H1 (cell line): Measurements from ENCODE around the gene CLCN5. TPM values are rescaled to one million over a fixed set of nuclear protein-coding genes. Genes with fewer than 3 reads are reported as not detected.

Experiments used
- CTCF ChIA-PET: fragments of 300-600 bp; sonication (Branson Sonifier 250); formaldehyde crosslinking; loops from one replicate; lab custom pipeline; 2021; ENCODE audit not compliant: partially characterized antibody; lab: Charles Lee
- POLR2A ChIA-PET: fragments of 300-600 bp; sonication (Branson Sonifier 250); formaldehyde crosslinking; loops from one replicate; lab custom pipeline; 2021; ENCODE audit warnings: inconsistent platforms; ENCODE audit not compliant: partially characterized antibody; lab: Charles Lee
- DNase-seq, 2 experiments: peaks; one replicate each; pipeline versions ENCODE4 v3.0.0 to v3.0.0-alpha.2; 2010 to 2022; ENCODE audit warnings: low spot score in 2 of 2, low read depth in 1 of 2, mixed read lengths in 1 of 2
- FAIRE-seq: peaks from 2 replicates; lab custom pipeline; 2011; peaks lifted over from hg19 to GRCh38; lab: Jason Lieb, UNC
- H2AFZ ChIP-seq: 2 replicates; pipeline ENCODE4 v1.8.1; 2012; ENCODE audit warnings: low read length, inconsistent platforms
- H2AK5ac ChIP-seq: 2 replicates; pipeline ENCODE4 v1.6.1; 2013; ENCODE audit warnings: low read depth, low read length
- H2BK120ac ChIP-seq: replicated peaks from 2 replicates; pipeline ENCODE3; 2013; ENCODE audit warnings: low read depth, low read length, inconsistent platforms
- H2BK12ac ChIP-seq: 2 replicates; pipeline ENCODE4 v1.6.1; 2013; ENCODE audit warnings: low read depth, low read length
- H2BK15ac ChIP-seq: 2 replicates; pipeline ENCODE4 v1.6.1; 2013; ENCODE audit warnings: low read length
- H2BK20ac ChIP-seq: 2 replicates; pipeline ENCODE4 v1.6.1; 2013; ENCODE audit warnings: low read length
- H2BK5ac ChIP-seq: 2 replicates; pipeline ENCODE4 v1.6.1; 2013; ENCODE audit warnings: low read depth, low read length
- H3K14ac ChIP-seq: 2 replicates; pipeline ENCODE4 v1.6.1; 2013; ENCODE audit warnings: inconsistent platforms; ENCODE audit not compliant: insufficient read length
- H3K18ac ChIP-seq: 2 replicates; pipeline ENCODE4 v1.6.1; 2013; ENCODE audit warnings: low read length; ENCODE audit errors: extremely low read depth
- H3K23ac ChIP-seq: 2 replicates; pipeline ENCODE4 v1.6.1; 2013; ENCODE audit warnings: inconsistent platforms; ENCODE audit not compliant: insufficient read length
- H3K23me2 ChIP-seq: 2 replicates; pipeline ENCODE4 v1.6.1; 2013; ENCODE audit warnings: low read depth, low read length
- H3K27ac ChIP-seq: 2 replicates; pipeline ENCODE4 v1.6.1; 2011; ENCODE audit warnings: low read depth, low read length, inconsistent platforms
- H3K27me3 ChIP-seq, 4 experiments: replicated peaks in 1 of 4; 1 replicate in 1 of 4; 2 replicates in 3 of 4; pipeline versions ENCODE4 v1.6.1 to v1.8.1; 2011 to 2013; ENCODE audit warnings: low read length in 3 of 4, mild to moderate bottlenecking in 3 of 4, inconsistent platforms in 2 of 4, mixed read lengths in 2 of 4, moderate library complexity in 1 of 4; ENCODE audit not compliant: control insufficient read depth in 3 of 4, insufficient read depth in 3 of 4; ENCODE audit errors: extremely low read depth in 1 of 4
- H3K36me3 ChIP-seq, 4 experiments: 2 replicates each; pipeline versions ENCODE4 v1.6.1 to v1.8.1; 2011 to 2013; ENCODE audit warnings: mild to moderate bottlenecking in 4 of 4, low read length in 3 of 4, moderate library complexity in 2 of 4, control low read depth in 1 of 4, inconsistent platforms in 1 of 4; ENCODE audit not compliant: insufficient read depth in 4 of 4, control insufficient read depth in 2 of 4
- H3K4ac ChIP-seq: replicated peaks from 2 replicates; pipeline ENCODE3; 2013; ENCODE audit warnings: low read length, low read depth, mixed read lengths, inconsistent platforms; ENCODE audit not compliant: insufficient read length
- H3K4me1 ChIP-seq, 4 experiments: replicated peaks in 1 of 4; 1 replicate in 1 of 4; 2 replicates in 3 of 4; pipeline versions ENCODE4 v1.6.1 to v1.8.1; 2011 to 2013; ENCODE audit warnings: low read length in 3 of 4, inconsistent platforms in 2 of 4, mixed read lengths in 1 of 4; ENCODE audit not compliant: insufficient read depth in 4 of 4, control insufficient read depth in 3 of 4
- H3K4me2 ChIP-seq, 2 experiments: 2 replicates each; pipeline versions ENCODE4 v1.6.1 to v1.8.1; 2011 to 2013; ENCODE audit warnings: low read depth in 2 of 2, low read length in 2 of 2, control low read depth in 1 of 2, inconsistent platforms in 1 of 2, mild to moderate bottlenecking in 1 of 2; ENCODE audit not compliant: insufficient read depth in 1 of 2
- H3K4me3 ChIP-seq, 4 experiments: fragments of 200-600, 300-600 bp in 1 of 4; sonication (generic), shearing (Covaris generic), sonication (Bioruptor Twin) in 1 of 4; 2 replicates each; pipeline versions ENCODE4 v1.5.1 to v1.8.1; 2011 to 2016; ENCODE audit warnings: low read length in 4 of 4, low read depth in 3 of 4, control low read depth in 2 of 4, inconsistent platforms in 2 of 4, mild to moderate bottlenecking in 2 of 4, mixed read lengths in 1 of 4, moderate library complexity in 1 of 4; ENCODE audit not compliant: insufficient read depth in 2 of 4; ENCODE audit errors: extremely low read depth in 1 of 4
- H3K56ac ChIP-seq: replicated peaks from 2 replicates; pipeline ENCODE3; 2013; ENCODE audit warnings: low read depth, mild to moderate bottlenecking, mixed read lengths, low read length, inconsistent platforms; ENCODE audit not compliant: insufficient read length
- H3K79me1 ChIP-seq: 2 replicates; pipeline ENCODE4 v1.6.1; 2013; ENCODE audit warnings: low read depth, low read length, control low read depth
- H3K79me2 ChIP-seq, 2 experiments: 2 replicates each; pipeline versions ENCODE4 v1.6.1 to v1.8.1; 2012 to 2013; ENCODE audit warnings: low read length in 2 of 2, mild to moderate bottlenecking in 2 of 2, inconsistent platforms in 1 of 2; ENCODE audit not compliant: insufficient read depth in 2 of 2, control insufficient read depth in 1 of 2
- H3K9ac ChIP-seq, 4 experiments: replicated peaks in 1 of 4; 1 replicate in 1 of 4; 2 replicates in 3 of 4; pipeline versions ENCODE4 v1.6.1 to v1.8.1; 2011 to 2013; ENCODE audit warnings: low read depth in 3 of 4, low read length in 3 of 4, control low read depth in 2 of 4, mild to moderate bottlenecking in 2 of 4, moderate library complexity in 2 of 4, inconsistent platforms in 1 of 4; ENCODE audit errors: extremely low read depth in 1 of 4
- H3K9me3 ChIP-seq, 2 experiments: 2 replicates each; pipeline versions ENCODE4 v1.6.1 to v1.8.1; 2012 to 2013; ENCODE audit warnings: mild to moderate bottlenecking in 2 of 2, moderate library complexity in 2 of 2, control low read depth in 1 of 2, inconsistent platforms in 1 of 2, low read depth in 1 of 2, low read length in 1 of 2, mixed read lengths in 1 of 2; ENCODE audit not compliant: insufficient read depth in 2 of 2
- H4K20me1 ChIP-seq, 2 experiments: replicated peaks in 1 of 2; 2 replicates each; pipeline versions ENCODE3 to v1.8.1; 2011 to 2013; ENCODE audit warnings: inconsistent platforms in 2 of 2, low read length in 2 of 2, mild to moderate bottlenecking in 1 of 2; ENCODE audit not compliant: insufficient read depth in 2 of 2, control insufficient read depth in 1 of 2
- H4K5ac ChIP-seq: 2 replicates; pipeline ENCODE4 v1.6.1; 2013; ENCODE audit warnings: low read length, low read depth, mixed read lengths, inconsistent platforms; ENCODE audit not compliant: insufficient read length
- H4K8ac ChIP-seq: 2 replicates; pipeline ENCODE4 v1.8.0; 2013; ENCODE audit warnings: mild to moderate bottlenecking, moderate library complexity, low read length, inconsistent platforms; ENCODE audit not compliant: insufficient read depth; ENCODE audit errors: extremely low read depth
- H4K91ac ChIP-seq: replicated peaks from 2 replicates; pipeline ENCODE3; 2013; ENCODE audit warnings: low read length, mixed read lengths, inconsistent platforms; ENCODE audit not compliant: insufficient read length
- BACH1 ChIP-seq: IDR thresholded peaks from 2 replicates; pipeline ENCODE4 v1.6.1; 2012; ENCODE audit warnings: low read length, improper control_type of control experiment
- CHD1 ChIP-seq: IDR thresholded peaks from 2 replicates; pipeline ENCODE4 v1.6.1; 2012; ENCODE audit warnings: low read depth, low read length, improper control_type of control experiment
- CTCF ChIP-seq, 3 experiments: IDR thresholded peaks; 1 replicate in 2 of 3; 2 replicates in 1 of 3; pipeline versions ENCODE4 v1.5.1 to v1.6.1; 2011; ENCODE audit warnings: low read length in 3 of 3, mild to moderate bottlenecking in 3 of 3, inconsistent platforms in 2 of 3, low read depth in 1 of 3, moderate library complexity in 1 of 3; ENCODE audit not compliant: insufficient read depth in 1 of 3; ENCODE audit errors: control extremely low read depth in 1 of 3
- FOSL1 ChIP-seq: IDR thresholded peaks from 2 replicates; pipeline ENCODE4 v1.6.1; 2011; ENCODE audit warnings: mild to moderate bottlenecking, low read depth, low read length, moderate library complexity; ENCODE audit not compliant: insufficient read depth
- POLR2A ChIP-seq, 2 experiments: IDR thresholded peaks; 1 replicate in 1 of 2; 2 replicates in 1 of 2; pipeline ENCODE4 v1.6.1; 2011; ENCODE audit warnings: low read depth in 2 of 2, low read length in 2 of 2, mild to moderate bottlenecking in 2 of 2; ENCODE audit errors: control extremely low read depth in 1 of 2
- SAP30 ChIP-seq: fragments of 300-600 bp; sonication (generic); IDR thresholded peaks from 2 replicates; pipeline ENCODE4 v1.7.1; 2012; ENCODE audit warnings: low read length, moderate library complexity, mild to moderate bottlenecking, inconsistent platforms; ENCODE audit not compliant: insufficient read depth, insufficient replicate concordance
- TCF12 ChIP-seq: IDR thresholded peaks from 2 replicates; pipeline ENCODE4 v1.6.1; 2011; ENCODE audit warnings: low read depth, mild to moderate bottlenecking, low read length
- WGBS, 2 experiments: shearing (Covaris generic) in 1 of 2; methylation state at CpG; one replicate each; pipeline versions ENCODE4 v1.1.6 to v1.1.7; 2013 to 2015; ENCODE audit warnings: low lambda C conversion rate in 2 of 2, mixed read lengths in 2 of 2, inconsistent platforms in 1 of 2, low coverage in 1 of 2, missing lambda C conversion rate in 1 of 2; ENCODE audit not compliant: insufficient replicate concordance in 2 of 2, insufficient coverage in 1 of 2, insufficient read length in 1 of 2; ENCODE audit errors: extremely low coverage in 1 of 2, missing lambda C conversion rate in 1 of 2; 5-methylcytosine and 5-hydroxymethylcytosine counted together
- polyA plus RNA-seq, 7 experiments: library from polyadenylated mRNA; depleted of rRNA in 3 of 7; stranded (reverse) in 5 of 7; unstranded in 2 of 7; fragments of >200 nt in 5 of 7; fragments of 200-250 nt in 2 of 7; gene quantifications; 1 replicate in 5 of 7; 2 replicates in 1 of 7; 4 replicates in 1 of 7; pipeline versions ENCODE4 v1.2.1 to v1.2.3, GENCODE V29; 2011 to 2013; ENCODE audit warnings: missing spikeins in 2 of 7, mixed read lengths in 2 of 7
- total RNA-seq: library from RNA; stranded (reverse); fragmentation: NEBNext Ultra II Directional; extraction: Animal tissue kit (Norgen Biotek cat#: 25700); gene quantifications from 2 replicates; pipeline ENCODE4 v1.2.1, GENCODE V29; 2021

CLCN5 gene
- total and polyA plus RNA-seq, 2 of the 8 experiments (the other 6 are each of a cell fraction or from before 2014, with no cell fraction given): 4.2 to 9.7 TPM

GRCh38 chrX:50072110-50072509, 149.7 kb downstream of the CLCN5 start:
- no peak overlapping the region for H3K14ac ChIP-seq
- no peak for FAIRE-seq
- H4K5ac ChIP-seq: no peak overlapping the region
- no peak overlapping the region for H3K18ac ChIP-seq
- H3K4me2 ChIP-seq: no peak overlapping the region
- no peak overlapping the region for H4K8ac ChIP-seq
- no peak overlapping the region for H2AK5ac ChIP-seq
- H4K20me1 ChIP-seq: no peaks in the 10 kb centered on the region
- H3K4me3 ChIP-seq: no peak overlapping the region
- no peaks in the 10 kb centered on the region for H3K79me1 ChIP-seq
- H2BK15ac ChIP-seq: no peak overlapping the region
- H3K56ac ChIP-seq: no peak overlapping the region
- no peak overlapping the region for H2AFZ ChIP-seq
- peaks cover 0 to 5% (median 2%) of the 10 kb centered on the region in 4 experiments; a peak in 2 of 7 replicates for H3K4me1 ChIP-seq
- 83% methylated on average over 1 of the region's 1 CpG; no CpG with 5 or more reads in 1 of the 2 experiments for WGBS, 2 experiments
- no peak overlapping the region for H3K4ac ChIP-seq
- no peaks in the 10 kb centered on the region for H3K79me2 ChIP-seq
- CTCF ChIA-PET: interaction anchor here (0.7 kb wide), 1 partner anchor 73 kb away, joined by 4 read pairs; no protein-coding TSS in a partner anchor
- DNase-seq: no peak
- H3K27me3 ChIP-seq: no peaks in the 10 kb centered on the region
- H3K9me3 ChIP-seq: no peaks in the 10 kb centered on the region
- no peak overlapping the region for H2BK20ac ChIP-seq
- H2BK12ac ChIP-seq: no peak overlapping the region
- no peak for TF ChIP-seq CTCF (IDR thresholded peaks at IDR 0.05; ENCODE audit: control extremely low read depth in 1 of 3, insufficient read depth in 1 of 3, low read depth in 1 of 3, low read length in 3 of 3)
- no peak for TF ChIP-seq FOSL1
- no peak for TF ChIP-seq CHD1
- TF ChIP-seq POLR2A (IDR thresholded peaks at IDR 0.05; ENCODE audit: control extremely low read depth in 1 of 2, low read depth in 2 of 2, low read length in 2 of 2): no peak
- TF ChIP-seq SAP30: no peak
- TF ChIP-seq BACH1: no peak
- TF ChIP-seq TCF12: no peak
- TF ChIP-seq, all 59 proteins: peak for 0
- Histone ChIP-seq H3K36me3 (no peaks in the 10 kb centered on the region; a peak in 1 of 8 replicates), H3K27ac (no peak overlapping the region), H2BK120ac (no peak overlapping the region), H3K23ac (no peak overlapping the region), H3K9ac (no peak overlapping the region), H2BK5ac (no peak overlapping the region), H4K91ac (no peak overlapping the region), H3K23me2 (no peaks in the 10 kb centered on the region)
- POLR2A ChIA-PET: no interaction called here
